HG02763 (cell line): Measurements from ENCODE around the gene HES6.
"Not testable (repeated sequence)": the region's sequence is repeated elsewhere in the genome, so short reads cannot be mapped to it uniquely, and the experiment has no call there.

Experiments used
- ATAC-seq: cut with Tn5 transposase; IDR thresholded peaks from one replicate; pipeline ENCODE4 v1.9.1; 2021; ENCODE audit warnings: mild to moderate bottlenecking, moderate library complexity; ENCODE audit not compliant: unreplicated experiment

HES6 gene

GRCh38 chr2:238274152-238274865, 34.5 kb upstream of the HES6 start:
- ATAC-seq: no peak

- ATAC-seq: not testable (repeated sequence)
Measured at GRCh38 chr2:238273433-238273832, 33.6 kb upstream of the HES6 start.

GRCh38 chr2:238272156-238272555, 32.3 kb upstream of the HES6 start:
- no peak for ATAC-seq

- not testable (repeated sequence) for ATAC-seq
Measured at GRCh38 chr2:238271686-238272085, 31.8 kb upstream of the HES6 start.

- no peak for ATAC-seq
Measured at GRCh38 chr2:238271061-238271554, 31.3 kb upstream of the HES6 start.

GRCh38 chr2:238270606-238271005, 30.8 kb upstream of the HES6 start:
- ATAC-seq: no peak

GRCh38 chr2:238269741-238270140, 29.9 kb upstream of the HES6 start:
- no peak for ATAC-seq

- no peak for ATAC-seq
Measured at GRCh38 chr2:238267884-238268680, 28.2 kb upstream of the HES6 start.

GRCh38 chr2:238267341-238267710, 27.5 kb upstream of the HES6 start:
- no peak for ATAC-seq

- no peak for ATAC-seq
Measured at GRCh38 chr2:238265605-238266004, 25.8 kb upstream of the HES6 start.

GRCh38 chr2:238264072-238264460, 24.2 kb upstream of the HES6 start:
- ATAC-seq: no peak

GRCh38 chr2:238263204-238264071, 23.6 kb upstream of the HES6 start:
- ATAC-seq: no peak

- no peak for ATAC-seq
Measured at GRCh38 chr2:238262496-238263122, 22.8 kb upstream of the HES6 start.

- no peak for ATAC-seq
Measured at GRCh38 chr2:238261718-238262375, 22.0 kb upstream of the HES6 start.

GRCh38 chr2:238260883-238261282, 21.0 kb upstream of the HES6 start:
- no peak for ATAC-seq

GRCh38 chr2:238259061-238260020, 19.5 kb upstream of the HES6 start:
- no peak for ATAC-seq

- no peak for ATAC-seq
Measured at GRCh38 chr2:238257786-238258700, 18.2 kb upstream of the HES6 start.

GRCh38 chr2:238256594-238257104, 16.8 kb upstream of the HES6 start:
- ATAC-seq: no peak
